Subcutaneous adipose tissue (tissue), 4 donors: Measurements from ENCODE around the gene TACC2. TPM values are rescaled to one million over a fixed set of nuclear protein-coding genes. Genes with fewer than 3 reads are reported as not detected.

Experiments used
- total RNA-seq, 4 donors: library from RNA; depleted of rRNA; stranded (reverse); fragments of >200 nt; gene quantifications; one replicate each; pipeline ENCODE4 v1.1.0, GENCODE V29; 2016
- TF ChIP-seq, protein P1 (sequence below): fragments of 450-650 bp; IDR thresholded peaks from one replicate; pipeline ENCODE4 v1.5.1; 2016; ENCODE audit warnings: low read depth, mild to moderate bottlenecking, control low read depth, antibody characterized with exemption, moderate library complexity

TACC2 gene
- total RNA-seq, 4 donors from 2014 or later, result 16.1 to 71.6 (median 23.3) TPM

- TF ChIP-seq, protein P1, sequence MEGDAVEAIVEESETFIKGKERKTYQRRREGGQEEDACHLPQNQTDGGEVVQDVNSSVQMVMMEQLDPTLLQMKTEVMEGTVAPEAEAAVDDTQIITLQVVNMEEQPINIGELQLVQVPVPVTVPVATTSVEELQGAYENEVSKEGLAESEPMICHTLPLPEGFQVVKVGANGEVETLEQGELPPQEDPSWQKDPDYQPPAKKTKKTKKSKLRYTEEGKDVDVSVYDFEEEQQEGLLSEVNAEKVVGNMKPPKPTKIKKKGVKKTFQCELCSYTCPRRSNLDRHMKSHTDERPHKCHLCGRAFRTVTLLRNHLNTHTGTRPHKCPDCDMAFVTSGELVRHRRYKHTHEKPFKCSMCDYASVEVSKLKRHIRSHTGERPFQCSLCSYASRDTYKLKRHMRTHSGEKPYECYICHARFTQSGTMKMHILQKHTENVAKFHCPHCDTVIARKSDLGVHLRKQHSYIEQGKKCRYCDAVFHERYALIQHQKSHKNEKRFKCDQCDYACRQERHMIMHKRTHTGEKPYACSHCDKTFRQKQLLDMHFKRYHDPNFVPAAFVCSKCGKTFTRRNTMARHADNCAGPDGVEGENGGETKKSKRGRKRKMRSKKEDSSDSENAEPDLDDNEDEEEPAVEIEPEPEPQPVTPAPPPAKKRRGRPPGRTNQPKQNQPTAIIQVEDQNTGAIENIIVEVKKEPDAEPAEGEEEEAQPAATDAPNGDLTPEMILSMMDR, result no peak
Observed at GRCh38 chr10:122103592-122103991, 114.6 kb downstream of the TACC2 start.

DNA sequence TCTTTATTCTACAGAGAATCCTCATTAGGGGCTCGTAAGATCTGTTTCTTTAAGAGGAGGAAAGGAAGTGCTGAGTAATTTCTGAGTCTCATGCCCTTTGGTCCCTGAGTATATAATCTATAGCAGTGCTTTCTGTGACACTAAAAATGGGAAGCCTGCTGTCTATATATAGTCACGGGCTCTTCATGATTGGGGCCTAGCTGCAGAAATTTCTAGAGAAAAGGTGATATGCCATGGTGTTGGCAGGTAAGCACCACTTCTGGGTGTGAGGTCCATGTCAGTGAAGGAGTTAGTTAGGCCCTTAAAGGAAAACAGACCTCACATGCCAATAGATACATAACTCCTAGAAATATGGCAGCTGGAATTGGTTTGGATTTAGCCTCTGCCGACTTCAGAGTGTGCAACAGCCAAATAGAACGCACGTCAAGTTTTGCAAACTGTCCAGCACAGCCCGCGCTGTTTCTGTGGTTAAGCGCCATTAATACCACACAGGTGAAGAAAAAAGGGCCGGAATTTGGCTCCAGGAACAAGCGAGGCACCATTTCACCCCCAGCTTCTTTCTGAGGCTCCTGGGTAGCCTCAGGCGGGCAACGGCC is 123.2 kb downstream of the TACC2 start:
- TF ChIP-seq, protein P1, result no peak

DNA sequence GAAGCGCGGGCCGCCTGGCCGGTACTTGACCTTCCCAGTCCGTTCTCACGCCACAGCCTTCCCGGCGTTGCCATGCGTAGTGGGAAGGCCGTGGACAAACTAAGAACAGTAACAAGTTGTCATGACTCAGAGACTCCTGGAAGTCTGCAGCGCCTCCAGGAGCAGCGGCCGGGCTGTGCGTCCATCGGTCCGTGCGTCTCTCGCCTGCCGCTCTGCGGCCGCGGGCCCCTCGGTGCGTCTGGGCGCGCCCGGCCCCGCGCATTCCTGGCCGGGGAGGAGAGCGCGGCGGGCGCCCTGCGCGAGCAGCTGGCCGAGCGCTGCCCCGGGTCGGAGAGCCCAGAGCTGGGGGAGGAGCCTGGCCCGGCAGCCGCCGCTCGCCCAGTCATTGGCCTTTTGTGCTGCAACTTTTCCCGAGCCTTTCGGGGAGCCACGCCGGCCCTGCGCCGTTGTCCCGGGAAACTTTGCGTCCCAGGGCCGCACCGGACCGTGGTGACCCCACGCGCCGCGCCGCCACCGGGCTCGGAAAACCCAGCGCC is 123.7 kb downstream of the TACC2 start:
- TF ChIP-seq, protein P1, result no peak

- TF ChIP-seq, protein P1, result no peak
Observed at GRCh38 chr10:122113161-122113944, 124.4 kb downstream of the TACC2 start.

DNA sequence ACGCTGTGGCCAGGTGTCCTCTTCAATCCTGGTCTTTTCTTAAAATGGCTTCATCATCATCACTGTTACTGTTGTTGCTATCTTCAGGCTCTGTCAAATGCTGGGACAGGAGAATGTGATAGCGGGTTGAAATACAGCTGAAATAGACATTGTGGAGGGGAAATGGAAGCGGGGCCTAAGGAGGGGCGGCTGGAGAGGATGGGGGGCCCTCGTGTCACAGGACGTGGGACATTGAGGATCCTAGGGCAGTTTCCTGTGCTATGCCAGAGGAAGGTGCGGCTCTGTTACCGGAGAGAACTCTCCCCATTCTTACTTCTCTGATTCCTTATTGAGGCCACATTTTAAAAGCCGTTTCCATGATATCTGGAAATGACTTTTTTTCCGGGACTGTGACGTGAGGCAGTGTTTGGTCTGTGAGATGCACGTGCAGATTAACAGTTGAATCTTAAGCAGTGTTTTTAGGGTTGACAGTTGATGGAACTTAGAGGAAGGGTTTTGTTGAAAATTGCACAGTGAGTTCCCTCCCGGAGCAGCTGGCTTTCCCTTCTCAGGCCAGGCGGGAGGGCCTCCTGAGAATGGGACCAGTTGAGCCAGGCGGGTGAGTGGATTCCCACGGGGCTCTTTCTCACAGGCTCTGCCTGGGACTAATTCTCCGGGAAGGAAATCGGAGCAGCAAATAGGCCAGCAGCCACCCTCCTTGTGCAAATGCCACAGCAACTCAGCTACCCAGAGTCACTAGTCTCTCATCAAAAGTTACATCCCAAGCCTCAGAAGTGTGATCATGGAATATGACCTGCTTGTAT is 125.2 kb downstream of the TACC2 start:
- TF ChIP-seq, protein P1, result no peak

DNA sequence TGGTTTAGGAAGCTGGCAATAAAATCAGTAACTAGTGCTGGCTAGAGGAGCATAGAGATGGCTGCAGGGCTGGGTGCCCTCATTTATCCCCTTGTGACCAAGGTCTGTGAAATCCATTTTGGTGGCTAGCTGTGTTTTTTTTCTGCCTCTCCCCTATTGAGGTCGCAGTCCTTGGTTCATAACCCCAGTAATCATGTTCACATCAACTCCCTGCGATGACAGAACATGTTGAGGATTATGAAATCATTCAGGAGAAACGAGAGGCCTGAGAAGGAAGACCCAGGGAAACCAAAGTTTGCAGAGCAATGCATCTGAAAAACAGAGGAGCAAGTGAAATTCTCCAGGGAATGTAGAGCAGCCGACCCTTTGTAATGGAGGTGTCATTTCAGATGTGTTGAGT is 126.9 kb downstream of the TACC2 start:
- TF ChIP-seq, protein P1, result no peak

- TF ChIP-seq, protein P1, result no peak
Observed at GRCh38 chr10:122116331-122116730, 127.4 kb downstream of the TACC2 start.
